Neuronal stem cell (in vitro differentiated cells): ENCODE measurements around the gene CTNND2.

ENCODE experiments used
- DNase-seq: peaks from one replicate; pipeline ENCODE4 v3.0.0-alpha.2; 2013; ENCODE audit warnings: low spot score
- H2AFZ ChIP-seq: one replicate; pipeline ENCODE4 v1.6.1; 2013; ENCODE audit warnings: mild to moderate bottlenecking, low read length, inconsistent platforms
- H2AK5ac ChIP-seq: 2 replicates; pipeline ENCODE4 v1.6.1; 2013; ENCODE audit warnings: low read depth, mild to moderate bottlenecking, inconsistent platforms, low read length, moderate library complexity, mixed read lengths
- H2BK120ac ChIP-seq: 2 replicates; pipeline ENCODE4 v1.6.1; 2013; ENCODE audit warnings: low read depth, mild to moderate bottlenecking, inconsistent platforms, low read length, moderate library complexity, mixed read lengths
- H2BK12ac ChIP-seq: one replicate; pipeline ENCODE4 v1.6.1; 2013; ENCODE audit warnings: low read length, inconsistent platforms
- H2BK15ac ChIP-seq: 2 replicates; pipeline ENCODE4 v1.6.1; 2013; ENCODE audit warnings: mild to moderate bottlenecking, low read length, inconsistent platforms, mixed read lengths
- H2BK5ac ChIP-seq: one replicate; pipeline ENCODE4 v1.6.1; 2013; ENCODE audit warnings: inconsistent platforms, mild to moderate bottlenecking, low read length, moderate library complexity
- H3K14ac ChIP-seq: one replicate; pipeline ENCODE4 v1.6.1; 2013; ENCODE audit warnings: low read length, inconsistent platforms
- H3K18ac ChIP-seq: 2 replicates; pipeline ENCODE4 v1.6.1; 2013; ENCODE audit warnings: low read length, inconsistent platforms
- H3K23ac ChIP-seq: 2 replicates; pipeline ENCODE4 v1.6.1; 2013; ENCODE audit warnings: low read depth, mild to moderate bottlenecking, mixed read lengths, low read length, inconsistent platforms; ENCODE audit not compliant: poor library complexity
- H3K27ac ChIP-seq: replicated peaks from 3 replicates; pipeline ENCODE4 v1.5.1; 2013; ENCODE audit warnings: low read length, inconsistent platforms
- H3K27me3 ChIP-seq, 3 experiments: 2 replicates each; pipeline ENCODE4 v1.6.1; 2013; ENCODE audit warnings: low read length in 3 of 3, mild to moderate bottlenecking in 2 of 3, inconsistent platforms in 1 of 3, low read depth in 1 of 3, mixed read lengths in 1 of 3, moderate library complexity in 1 of 3; ENCODE audit not compliant: control insufficient read depth in 3 of 3, insufficient read depth in 3 of 3
- H3K36me3 ChIP-seq, 2 donors: replicated peaks in 1 of 2; 2 replicates each; pipeline ENCODE4 v1.6.1; 2013; ENCODE audit warnings: low read length in 2 of 2; ENCODE audit not compliant: control insufficient read depth in 2 of 2, insufficient read depth in 2 of 2
- H3K4ac ChIP-seq: 2 replicates; pipeline ENCODE4 v1.6.1; 2013; ENCODE audit warnings: inconsistent platforms, mild to moderate bottlenecking, low read length, moderate library complexity
- H3K4me1 ChIP-seq, 2 donors: 1 replicate in 1 of 2; 2 replicates in 1 of 2; pipeline ENCODE4 v1.6.1; 2013; ENCODE audit warnings: low read length in 2 of 2, low read depth in 1 of 2; ENCODE audit not compliant: control insufficient read depth in 2 of 2, insufficient read depth in 1 of 2
- H3K4me2 ChIP-seq: one replicate; pipeline ENCODE4 v1.6.1; 2013; ENCODE audit warnings: mild to moderate bottlenecking, low read length, inconsistent platforms; ENCODE audit not compliant: insufficient read depth, poor library complexity, severe bottlenecking
- H3K4me3 ChIP-seq, 2 donors: 2 replicates each; pipeline ENCODE4 v1.5.1; 2013; ENCODE audit warnings: low read length in 2 of 2, mild to moderate bottlenecking in 2 of 2, inconsistent platforms in 1 of 2, moderate library complexity in 1 of 2
- H3K79me1 ChIP-seq: one replicate; pipeline ENCODE4 v1.6.1; 2013; ENCODE audit warnings: low read depth, mild to moderate bottlenecking, inconsistent platforms, low read length, moderate library complexity
- H3K9ac ChIP-seq: one replicate; pipeline ENCODE4 v1.6.1; 2013; ENCODE audit warnings: mild to moderate bottlenecking, low read depth, low read length, inconsistent platforms; ENCODE audit not compliant: poor library complexity
- H3K9me3 ChIP-seq, 2 donors: replicated peaks in 1 of 2; 2 replicates each; pipeline versions ENCODE3 to v1.6.1; 2013; ENCODE audit warnings: low read length in 2 of 2, mild to moderate bottlenecking in 2 of 2, inconsistent platforms in 1 of 2, low read depth in 1 of 2, mixed read lengths in 1 of 2, moderate library complexity in 1 of 2; ENCODE audit not compliant: control insufficient read depth in 2 of 2, insufficient read depth in 1 of 2
- H4K8ac ChIP-seq: one replicate; pipeline ENCODE4 v1.6.1; 2013; ENCODE audit warnings: low read depth, mild to moderate bottlenecking, inconsistent platforms, low read length, moderate library complexity
- H4K91ac ChIP-seq: one replicate; pipeline ENCODE4 v1.6.1; 2013; ENCODE audit warnings: low read length, low read depth, mild to moderate bottlenecking, inconsistent platforms; ENCODE audit not compliant: poor library complexity
- WGBS, 2 donors: extraction: QIAGEN DNeasy Blood & Tissue Kit; methylation state at CpG; one replicate each; pipeline ENCODE4 v1.1.7; 2013; ENCODE audit warnings: missing lambda C conversion rate in 2 of 2, mixed read lengths in 1 of 2; ENCODE audit not compliant: insufficient read length in 2 of 2, insufficient replicate concordance in 1 of 2; ENCODE audit errors: extremely low coverage in 2 of 2; 5-methylcytosine and 5-hydroxymethylcytosine counted together

The CTNND2 gene

GRCh38 chr5:10975945-10976344 is 928.3 kb downstream of the CTNND2 start:
- H2BK120ac ChIP-seq: no peak overlapping the region
- no peak overlapping the region for H3K4me3 ChIP-seq
- no peak overlapping the region for H3K18ac ChIP-seq
- no peak overlapping the region for H3K9ac ChIP-seq
- H3K4me1 ChIP-seq: no peaks in the 10 kb centered on the region
- no peak overlapping the region for H3K14ac ChIP-seq
- H3K9me3 ChIP-seq: no peaks in the 10 kb centered on the region
- no peaks in the 10 kb centered on the region for H3K27me3 ChIP-seq
- no peak overlapping the region for H2AFZ ChIP-seq
- WGBS, 2 donors: no CpG with 5 or more reads among the region's 4 CpGs
- no peak overlapping the region for H2BK12ac ChIP-seq
- H3K36me3 ChIP-seq: peaks cover 0 to 26% of the 10 kb centered on the region in 2 donors
- H3K27ac ChIP-seq: no peak overlapping the region
- no peak overlapping the region for H2BK5ac ChIP-seq
- no peak for DNase-seq
- H3K23ac ChIP-seq: no peak overlapping the region
- H3K4me2 ChIP-seq: no peak overlapping the region
- no peak overlapping the region for H4K91ac ChIP-seq
- no peak overlapping the region for H4K8ac ChIP-seq
- H3K4ac ChIP-seq: no peak overlapping the region
- no peak overlapping the region for H2BK15ac ChIP-seq
- H3K79me1 ChIP-seq: no peaks in the 10 kb centered on the region
- no peak overlapping the region for H2AK5ac ChIP-seq

GRCh38 chr5:10974850-10975249 is 929.4 kb downstream of the CTNND2 start:
- Histone ChIP-seq H3K9ac (no peak overlapping the region), H2AK5ac (no peak overlapping the region), H4K8ac (no peak overlapping the region), H2AFZ (no peak overlapping the region), H3K79me1 (no peaks in the 10 kb centered on the region), H2BK120ac (no peak overlapping the region), H3K9me3 (no peaks in the 10 kb centered on the region), H3K4me1 (peaks cover 0 to 6% of the 10 kb centered on the region in 2 donors), H2BK15ac (no peak overlapping the region), H3K4me3 (no peak overlapping the region), H3K18ac (no peak overlapping the region), H2BK5ac (no peak overlapping the region), H4K91ac (no peak overlapping the region), H3K36me3 (peaks cover 0 to 26% of the 10 kb centered on the region in 2 donors), H3K27ac (no peak overlapping the region), H3K14ac (no peak overlapping the region), H3K4ac (no peak overlapping the region), H3K4me2 (no peak overlapping the region), H2BK12ac (no peak overlapping the region), H3K27me3 (no peaks in the 10 kb centered on the region), H3K23ac (no peak overlapping the region)
- DNase-seq: no peak
- no CpG with 5 or more reads among the region's 2 CpGs for WGBS, 2 donors

GRCh38 chr5:10973316-10973715 is 930.9 kb downstream of the CTNND2 start:
- Histone ChIP-seq H2AK5ac (no peak overlapping the region), H2BK12ac (no peak overlapping the region), H3K79me1 (no peaks in the 10 kb centered on the region), H3K14ac (no peak overlapping the region), H3K27me3 (no peaks in the 10 kb centered on the region), H3K9me3 (no peaks in the 10 kb centered on the region), H3K27ac (no peak overlapping the region), H3K4me1 (peaks cover 0 to 15% of the 10 kb centered on the region in 2 donors), H2BK5ac (no peak overlapping the region), H3K23ac (no peak overlapping the region), H3K9ac (no peak overlapping the region), H3K18ac (no peak overlapping the region), H4K91ac (no peak overlapping the region), H3K36me3 (peaks cover 0 to 19% of the 10 kb centered on the region in 2 donors), H2AFZ (no peak overlapping the region), H2BK120ac (no peak overlapping the region), H2BK15ac (no peak overlapping the region), H3K4ac (no peak overlapping the region), H4K8ac (no peak overlapping the region), H3K4me3 (no peak overlapping the region), H3K4me2 (no peak overlapping the region)
- no CpG with 5 or more reads among the region's 14 CpGs for WGBS, 2 donors
- DNase-seq: no peak

GRCh38 chr5:10969684-10970180 is 934.5 kb downstream of the CTNND2 start:
- Histone ChIP-seq H2BK12ac (no peak overlapping the region), H3K18ac (no peak overlapping the region), H3K9ac (no peak overlapping the region), H3K4ac (no peak overlapping the region), H3K4me2 (no peak overlapping the region), H3K27me3 (peaks cover 0 to 2% (median 0%) of the 10 kb centered on the region in 3 experiments), H3K79me1 (no peaks in the 10 kb centered on the region), H3K4me1 (peaks cover 0 to 15% of the 10 kb centered on the region in 2 donors), H4K91ac (no peak overlapping the region), H4K8ac (no peak overlapping the region), H3K36me3 (peaks cover 0 to 17% of the 10 kb centered on the region in 2 donors), H2BK15ac (no peak overlapping the region), H3K23ac (no peak overlapping the region), H2AFZ (no peak overlapping the region), H2AK5ac (no peak overlapping the region), H2BK5ac (no peak overlapping the region), H3K9me3 (no peaks in the 10 kb centered on the region), H3K4me3 (no peak overlapping the region), H2BK120ac (no peak overlapping the region), H3K27ac (no peak overlapping the region), H3K14ac (no peak overlapping the region)
- no peak for DNase-seq
- WGBS, 2 donors: no CpG with 5 or more reads among the region's 8 CpGs
